Measurements from ENCODE around the gene PHOSPHO2. TPM values are rescaled to one million over a fixed set of nuclear protein-coding genes. Genes with fewer than 3 reads are reported as not detected.
A peak's percentile ranks its signal among the peaks of the same experiment; 100 is the strongest.

PHOSPHO2 gene
- total and polyA plus RNA-seq, 2 experiments from 2014 or later = 8.3 to 8.7 TPM

DNA sequence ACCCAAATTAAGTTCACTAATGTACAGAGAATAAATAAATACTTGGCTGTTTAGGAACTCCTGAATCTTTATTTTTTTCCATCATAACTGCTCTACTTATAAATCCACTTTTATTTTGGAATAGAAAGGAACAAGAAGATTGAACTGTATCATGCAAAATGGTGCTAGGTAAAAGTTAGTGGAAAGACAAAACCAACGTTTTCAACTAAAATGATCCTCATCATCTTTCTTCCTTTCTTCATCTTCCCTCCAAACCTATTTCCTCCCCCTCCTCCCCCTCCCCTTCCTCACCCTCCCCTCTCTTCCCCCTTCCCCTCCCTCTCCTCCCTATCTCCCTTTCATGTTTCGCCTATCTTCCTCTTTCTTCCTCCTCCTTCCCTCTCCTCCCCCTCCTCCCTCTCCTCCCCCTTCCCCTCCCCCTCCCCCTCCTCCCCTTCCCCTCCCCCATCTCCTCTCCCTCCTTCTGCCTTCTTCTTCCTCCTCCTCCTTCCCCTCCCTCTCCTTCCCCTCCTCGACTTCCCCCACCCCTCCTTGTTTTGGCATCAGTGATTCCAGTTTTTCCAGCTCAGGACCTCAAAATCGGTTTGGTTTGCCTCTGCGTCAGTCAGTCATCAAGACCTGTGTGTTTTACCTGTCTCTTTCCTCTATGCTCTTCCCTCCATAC is 44.4 kb downstream of the PHOSPHO2 start:
- H3K4me2 ChIP-seq = peak overlapping the region; percentile 41; the same call in 1 of the 2 replicates
- Mint-ChIP-seq H3K9me3 (peaks cover 7% of the 10 kb centered on the region; the same call in 2 of the 3 replicates), H3K27ac (no peak overlapping the region), H3K4me1 (peaks cover 27% of the 10 kb centered on the region), H3K4me3 (no peak overlapping the region), H3K27me3 (ENCODE audit: insufficient read depth, low read depth, poor library complexity) (peaks cover 3% of the 10 kb centered on the region), H3K36me3 (ENCODE audit: low read depth) (peaks cover 64% of the 10 kb centered on the region)
- no peak for ATAC-seq
- H3K4me1 ChIP-seq (ENCODE audit: insufficient read depth) = peaks cover 35% of the 10 kb centered on the region
- no peak overlapping the region for H2AFZ ChIP-seq
- H3K4me3 ChIP-seq = no peak overlapping the region
- H3F3A ChIP-seq (replicated peaks; ENCODE audit: low read depth) = 0 out of 2 replicates have a peak, but pooled peaks cover 5% of the 10 kb centered on the region
- H3K79me2 ChIP-seq (replicated peaks; ENCODE audit: insufficient read depth) = peaks cover 64% of the 10 kb centered on the region
- H3K27me3 ChIP-seq (ENCODE audit: insufficient read depth) = no peaks in the 10 kb centered on the region
- 0 out of 2 replicates have a peak, but pooled peaks cover 4% of the 10 kb centered on the region for H3K9me2 ChIP-seq (ENCODE audit: insufficient read depth)
- no peak for TF ChIP-seq EZH2phosphoT487 (IDR thresholded peaks at IDR 0.05; ENCODE audit: unreplicated experiment)
- no peak for DNase-seq (ENCODE audit: low spot score)
- H4K20me1 ChIP-seq (replicated peaks; ENCODE audit: insufficient read depth) = peaks cover 11% of the 10 kb centered on the region; the same call in 1 of the 2 replicates
- no peak overlapping the region for H3K27ac ChIP-seq (ENCODE audit: low read depth)
- peaks cover 23% of the 10 kb centered on the region for H3K36me3 ChIP-seq (ENCODE audit: insufficient read depth)

- Mint-ChIP-seq H3K36me3 (ENCODE audit: low read depth) (peaks cover 69% of the 10 kb centered on the region), H3K9me3 (peaks cover 7% of the 10 kb centered on the region; the same call in 2 of the 3 replicates), H3K4me1 (peaks cover 27% of the 10 kb centered on the region), H3K4me3 (no peak overlapping the region; the same call in 2 of the 3 replicates), H3K27me3 (ENCODE audit: insufficient read depth, low read depth, poor library complexity) (peaks cover 3% of the 10 kb centered on the region), H3K27ac (no peak overlapping the region)
- Histone ChIP-seq H3K4me3 (no peak overlapping the region), H3K27ac (ENCODE audit: low read depth) (no peak overlapping the region), H3K27me3 (ENCODE audit: insufficient read depth) (no peaks in the 10 kb centered on the region), H3K9me2 (ENCODE audit: insufficient read depth) (0 out of 2 replicates have a peak, but pooled peaks cover 4% of the 10 kb centered on the region), H4K20me1 (replicated peaks; ENCODE audit: insufficient read depth) (peaks cover 11% of the 10 kb centered on the region; the same call in 1 of the 2 replicates), H3K4me1 (ENCODE audit: insufficient read depth) (peaks cover 35% of the 10 kb centered on the region), H3K4me2 (peak overlapping the region; percentile 41; the same call in 1 of the 2 replicates), H3F3A (replicated peaks; ENCODE audit: low read depth) (0 out of 2 replicates have a peak, but pooled peaks cover 5% of the 10 kb centered on the region), H3K36me3 (ENCODE audit: insufficient read depth) (peaks cover 23% of the 10 kb centered on the region), H2AFZ (no peak overlapping the region), H3K79me2 (replicated peaks; ENCODE audit: insufficient read depth) (peaks cover 64% of the 10 kb centered on the region)
- no peak for TF ChIP-seq EZH2phosphoT487 (IDR thresholded peaks at IDR 0.05; ENCODE audit: unreplicated experiment)
- TF ChIP-seq EZH2 (IDR thresholded peaks at IDR 0.05; ENCODE audit: low read depth, unreplicated experiment) = no peak
- no peak for TF ChIP-seq JUNB (IDR thresholded peaks at IDR 0.05; ENCODE audit: unreplicated experiment)
- no peak for TF ChIP-seq ZNF331 (CRISPR knock-in tag; IDR thresholded peaks at IDR 0.05; ENCODE audit: low read depth)
- no peak for TF ChIP-seq STAT1 (IDR thresholded peaks at IDR 0.05; ENCODE audit: unreplicated experiment)
- TF ChIP-seq, protein P1, sequence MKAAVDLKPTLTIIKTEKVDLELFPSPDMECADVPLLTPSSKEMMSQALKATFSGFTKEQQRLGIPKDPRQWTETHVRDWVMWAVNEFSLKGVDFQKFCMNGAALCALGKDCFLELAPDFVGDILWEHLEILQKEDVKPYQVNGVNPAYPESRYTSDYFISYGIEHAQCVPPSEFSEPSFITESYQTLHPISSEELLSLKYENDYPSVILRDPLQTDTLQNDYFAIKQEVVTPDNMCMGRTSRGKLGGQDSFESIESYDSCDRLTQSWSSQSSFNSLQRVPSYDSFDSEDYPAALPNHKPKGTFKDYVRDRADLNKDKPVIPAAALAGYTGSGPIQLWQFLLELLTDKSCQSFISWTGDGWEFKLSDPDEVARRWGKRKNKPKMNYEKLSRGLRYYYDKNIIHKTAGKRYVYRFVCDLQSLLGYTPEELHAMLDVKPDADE (IDR thresholded peaks at IDR 0.05) = no peak
- TF ChIP-seq POLR2AphosphoS5 (IDR thresholded peaks at IDR 0.05; ENCODE audit: low read depth) = no peak
- TF ChIP-seq, protein P2, sequence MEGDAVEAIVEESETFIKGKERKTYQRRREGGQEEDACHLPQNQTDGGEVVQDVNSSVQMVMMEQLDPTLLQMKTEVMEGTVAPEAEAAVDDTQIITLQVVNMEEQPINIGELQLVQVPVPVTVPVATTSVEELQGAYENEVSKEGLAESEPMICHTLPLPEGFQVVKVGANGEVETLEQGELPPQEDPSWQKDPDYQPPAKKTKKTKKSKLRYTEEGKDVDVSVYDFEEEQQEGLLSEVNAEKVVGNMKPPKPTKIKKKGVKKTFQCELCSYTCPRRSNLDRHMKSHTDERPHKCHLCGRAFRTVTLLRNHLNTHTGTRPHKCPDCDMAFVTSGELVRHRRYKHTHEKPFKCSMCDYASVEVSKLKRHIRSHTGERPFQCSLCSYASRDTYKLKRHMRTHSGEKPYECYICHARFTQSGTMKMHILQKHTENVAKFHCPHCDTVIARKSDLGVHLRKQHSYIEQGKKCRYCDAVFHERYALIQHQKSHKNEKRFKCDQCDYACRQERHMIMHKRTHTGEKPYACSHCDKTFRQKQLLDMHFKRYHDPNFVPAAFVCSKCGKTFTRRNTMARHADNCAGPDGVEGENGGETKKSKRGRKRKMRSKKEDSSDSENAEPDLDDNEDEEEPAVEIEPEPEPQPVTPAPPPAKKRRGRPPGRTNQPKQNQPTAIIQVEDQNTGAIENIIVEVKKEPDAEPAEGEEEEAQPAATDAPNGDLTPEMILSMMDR (conservative IDR thresholded peaks at IDR 0.05; ENCODE audit: low read depth in 2 of 2) = no peak
- no peak for TF ChIP-seq ZNF114 (CRISPR knock-in tag; IDR thresholded peaks at IDR 0.05)
- no peak for TF ChIP-seq ZNF462 (CRISPR knock-in tag; IDR thresholded peaks at IDR 0.05)
- TF ChIP-seq NANOG (IDR thresholded peaks at IDR 0.05; ENCODE audit: borderline replicate concordance) = no peak
- no peak for ATAC-seq
- DNase-seq (ENCODE audit: low spot score) = no peak
Measured at GRCh38 chr2:169739351-169739750, 45.1 kb downstream of the PHOSPHO2 start.
